ENCODE measurements around the gene MAD1L1. TPM values are rescaled to one million over a fixed set of nuclear protein-coding genes. Genes with fewer than 3 reads are reported as not detected.

Gene MAD1L1
- total and polyA plus RNA-seq, 4 donors, result 12.8 to 20.7 (median 16.5) TPM

GRCh38 chr7:2158331-2159175, 74.2 kb downstream of the MAD1L1 start:
- Histone ChIP-seq H3K4me1 (ENCODE audit: control insufficient read depth in 4 of 4, insufficient read depth in 4 of 4, low read length in 3 of 4) (peaks cover 0 to 2% (median 0%) of the 10 kb centered on the region in 4 donors), H3K4me3 (ENCODE audit: low read depth in 1 of 3, low read length in 3 of 3) (no peak overlapping the region), H3K27ac (ENCODE audit: low read depth in 1 of 2, low read length in 2 of 2) (no peak overlapping the region), H3K36me3 (ENCODE audit: control insufficient read depth in 4 of 4, insufficient read depth in 3 of 4, low read depth in 1 of 4, low read length in 3 of 4) (no peaks in the 10 kb centered on the region), H3K27me3 (ENCODE audit: control insufficient read depth in 4 of 4, insufficient read depth in 4 of 4, low read length in 3 of 4) (no peaks in the 10 kb centered on the region), H3K9me3 (ENCODE audit: control insufficient read depth in 4 of 4, low read length in 3 of 4) (no peaks in the 10 kb centered on the region), H3K9ac (ENCODE audit: low read depth in 1 of 2, low read length in 2 of 2) (no peak overlapping the region)
- no peak for TF ChIP-seq FOXA2 (IDR thresholded peaks at IDR 0.05)
- 94% methylated on average over 13 of the region's 13 CpGs for WGBS
- no peak for DNase-seq (ENCODE audit: low spot score)

- no peak overlapping the region for H3K27ac ChIP-seq (ENCODE audit: low read depth in 1 of 2, low read length in 2 of 2)
- H3K36me3 ChIP-seq (ENCODE audit: control insufficient read depth in 4 of 4, insufficient read depth in 3 of 4, low read depth in 1 of 4, low read length in 3 of 4), result no peaks in the 10 kb centered on the region
- 89% methylated on average over 19 of the region's 19 CpGs for WGBS
- H3K9ac ChIP-seq (ENCODE audit: low read depth in 1 of 2, low read length in 2 of 2), result no peak overlapping the region
- TF ChIP-seq HNF4G (IDR thresholded peaks at IDR 0.05) (no peak), RAD21 (IDR thresholded peaks at IDR 0.05) (no peak), JUND (IDR thresholded peaks at IDR 0.05) (no peak), NR2F2 (IDR thresholded peaks at IDR 0.05) (no peak), TAF1 (conservative IDR thresholded peaks at IDR 0.05) (no peak), REST (IDR thresholded peaks at IDR 0.05) (no peak), HNF4A (conservative IDR thresholded peaks at IDR 0.05) (no peak), GABPA (IDR thresholded peaks at IDR 0.05 in 1 of 2, conservative IDR thresholded peaks at IDR 0.05 in 1 of 2) (no peak), MAX (IDR thresholded peaks at IDR 0.05) (no peak), FOXA2 (IDR thresholded peaks at IDR 0.05) (no peak)
- DNase-seq (ENCODE audit: low spot score), result no peak
- H3K4me1 ChIP-seq (ENCODE audit: control insufficient read depth in 4 of 4, insufficient read depth in 4 of 4, low read length in 3 of 4), result peaks cover 0 to 1% (median 0%) of the 10 kb centered on the region in 4 donors
- no peaks in the 10 kb centered on the region for H3K9me3 ChIP-seq (ENCODE audit: control insufficient read depth in 4 of 4, low read length in 3 of 4)
- no peak overlapping the region for H3K4me3 ChIP-seq (ENCODE audit: low read depth in 1 of 3, low read length in 3 of 3)
- no peaks in the 10 kb centered on the region for H3K27me3 ChIP-seq (ENCODE audit: control insufficient read depth in 4 of 4, insufficient read depth in 4 of 4, low read length in 3 of 4)
Observed at GRCh38 chr7:2157473-2158279, 75.1 kb downstream of the MAD1L1 start.

- no peaks in the 10 kb centered on the region for H3K27me3 ChIP-seq (ENCODE audit: control insufficient read depth in 4 of 4, insufficient read depth in 4 of 4, low read length in 3 of 4)
- TF ChIP-seq ATF3 (IDR thresholded peaks at IDR 0.05), result no peak
- TF ChIP-seq JUND (IDR thresholded peaks at IDR 0.05), result no peak
- no peak for TF ChIP-seq TAF1 (conservative IDR thresholded peaks at IDR 0.05)
- TF ChIP-seq SP1 (IDR thresholded peaks at IDR 0.05), result no peak
- no peak for TF ChIP-seq RXRA (IDR thresholded peaks at IDR 0.05)
- no peak for TF ChIP-seq CTCF (IDR thresholded peaks at IDR 0.05; ENCODE audit: low read depth, low read length, missing input control)
- TF ChIP-seq NR2F2 (IDR thresholded peaks at IDR 0.05), result no peak
- no peak for TF ChIP-seq YY1 (IDR thresholded peaks at IDR 0.05)
- no peaks in the 10 kb centered on the region for H3K4me1 ChIP-seq (ENCODE audit: control insufficient read depth in 4 of 4, insufficient read depth in 4 of 4, low read length in 3 of 4)
- H3K4me3 ChIP-seq (ENCODE audit: low read depth in 1 of 3, low read length in 3 of 3), result no peak overlapping the region
- no peak overlapping the region for H3K9ac ChIP-seq (ENCODE audit: low read depth in 1 of 2, low read length in 2 of 2)
- H3K36me3 ChIP-seq (ENCODE audit: control insufficient read depth in 4 of 4, insufficient read depth in 3 of 4, low read depth in 1 of 4, low read length in 3 of 4), result no peaks in the 10 kb centered on the region
- 96% methylated on average over 15 of the region's 15 CpGs for WGBS
- H3K9me3 ChIP-seq (ENCODE audit: control insufficient read depth in 4 of 4, low read length in 3 of 4), result no peaks in the 10 kb centered on the region
- no peak for DNase-seq (ENCODE audit: low spot score)
- H3K27ac ChIP-seq (ENCODE audit: low read depth in 1 of 2, low read length in 2 of 2), result no peak overlapping the region
Observed at GRCh38 chr7:2156756-2157472, 75.8 kb downstream of the MAD1L1 start.
